ENCODE measurements around the gene STARD5.
"Not testable (repeated sequence)": the region's sequence is repeated elsewhere in the genome, so short reads cannot be mapped to it uniquely, and the experiment has no call there.

STARD5 gene

GRCh38 chr15:81323944-81324881 lies at the start of gene STARD5:
STARD5 (minus strand) TSS chr15:81324141; CDS start chr15:81324099, 42 bp downstream.
- peak; percentile 98 for DNase-seq

DNA sequence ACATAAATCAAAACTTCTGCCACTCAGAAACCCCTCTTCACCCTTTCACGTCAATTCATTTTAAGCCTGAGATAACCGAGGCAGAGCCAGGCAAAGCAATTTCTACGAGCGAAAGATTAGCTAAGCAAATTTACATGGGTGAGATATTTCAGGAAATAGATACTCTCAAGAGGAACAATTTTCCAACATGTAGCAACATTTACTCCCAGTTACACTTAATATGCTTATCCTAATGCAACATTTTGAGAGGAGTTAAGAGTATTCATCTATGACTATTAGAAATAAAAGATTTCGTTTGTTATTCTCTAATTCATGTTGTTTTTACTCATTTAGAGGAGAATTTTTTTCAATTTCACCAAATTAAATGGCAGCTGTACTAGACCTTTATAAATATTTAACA lies 49.2 kb upstream of the STARD5 start:
- no peak for DNase-seq

GRCh38 chr15:81372575-81372974 lies 48.6 kb upstream of the STARD5 start:
- DNase-seq, result no peak

DNA sequence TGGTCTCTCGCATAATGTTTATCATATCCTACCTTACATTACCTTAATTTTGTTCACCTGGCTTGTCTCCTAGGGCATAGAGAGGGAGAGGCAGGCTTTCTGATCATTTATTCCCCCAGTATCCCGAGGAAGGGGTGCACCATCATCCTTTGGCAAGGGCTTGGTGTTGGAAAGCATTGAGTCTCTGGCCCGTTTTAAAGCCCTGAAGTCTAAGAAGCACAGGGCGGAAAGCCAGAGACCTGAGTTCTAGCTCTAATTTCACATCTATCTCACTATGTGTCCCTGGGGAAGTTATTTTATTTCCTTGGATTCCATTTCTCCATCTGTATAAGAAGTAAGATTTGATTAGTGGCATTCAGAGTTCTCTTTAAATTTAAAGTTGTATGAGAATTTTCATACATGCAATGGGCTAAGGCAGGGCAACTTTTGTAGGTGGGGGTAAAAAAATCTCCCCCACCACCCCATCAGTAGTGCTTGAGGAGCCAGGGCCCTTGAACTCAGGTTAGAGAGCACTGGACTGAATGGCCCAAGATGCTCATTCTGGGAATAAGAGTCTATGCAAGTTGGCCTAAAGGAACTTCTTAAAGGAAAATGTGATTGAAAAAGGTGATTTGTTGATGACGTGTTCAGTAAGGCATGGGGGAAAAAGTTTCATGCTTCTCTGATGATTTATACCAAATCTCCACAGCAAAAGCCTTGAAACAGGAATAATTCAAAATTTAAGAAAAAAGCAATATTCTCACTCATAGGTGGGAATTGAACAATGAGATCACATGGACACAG lies 40.0 kb upstream of the STARD5 start:
- no peak for DNase-seq

DNA sequence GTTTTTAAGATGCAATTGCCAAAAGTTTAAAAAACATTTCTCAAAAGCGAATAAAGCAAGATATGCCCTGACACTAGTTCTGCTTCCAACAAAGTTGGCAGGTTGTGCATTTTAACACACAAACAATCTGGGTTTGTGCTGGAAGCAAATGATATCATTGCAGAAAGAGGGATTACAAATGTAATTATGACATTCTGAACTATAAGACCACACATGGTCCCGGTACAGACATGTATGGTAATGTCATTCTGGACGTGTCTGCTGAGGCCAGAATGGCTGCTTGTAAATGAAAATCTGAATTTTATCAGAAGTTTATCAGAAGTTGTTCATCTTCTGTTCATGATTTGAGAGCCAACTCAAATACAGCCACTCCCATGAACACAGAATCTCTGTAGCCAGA lies 39.3 kb upstream of the STARD5 start:
- no peak for DNase-seq

- no peak for DNase-seq
These were observed 38.8 kb upstream of the STARD5 start for GRCh38 chr15:81362790-81363189.

GRCh38 chr15:81361891-81362290 lies 38.0 kb upstream of the STARD5 start:
- no peak for DNase-seq

DNA sequence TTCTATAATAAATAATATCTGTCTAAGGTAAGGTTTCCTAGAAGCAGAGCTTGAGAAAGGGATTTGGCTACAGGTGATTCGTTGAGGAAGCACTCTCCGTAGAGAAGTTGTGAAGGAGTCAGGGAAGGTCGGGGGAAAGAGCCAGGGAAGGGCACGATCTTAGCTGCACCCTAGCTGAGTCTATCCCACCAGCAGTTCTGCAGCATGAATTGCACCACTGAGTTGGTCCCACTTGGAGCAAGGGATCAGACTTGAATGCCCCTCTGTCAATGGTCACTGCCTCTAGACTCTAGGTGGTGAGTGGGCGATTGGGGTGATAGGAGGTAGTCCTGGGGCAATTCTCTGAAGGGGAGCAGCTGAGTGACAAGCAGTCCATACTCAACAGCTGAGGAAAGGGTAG lies 36.5 kb upstream of the STARD5 start:
- DNase-seq, result no peak

GRCh38 chr15:81358248-81358647 lies 34.3 kb upstream of the STARD5 start:
- DNase-seq, result no peak

GRCh38 chr15:81357180-81357686 lies 33.3 kb upstream of the STARD5 start:
- no peak for DNase-seq

- DNase-seq, result no peak
These were observed 32.3 kb upstream of the STARD5 start for GRCh38 chr15:81356252-81356651.

GRCh38 chr15:81351651-81352050 lies 27.7 kb upstream of the STARD5 start:
- no peak for DNase-seq

- no peak for DNase-seq
These were observed 25.3 kb upstream of the STARD5 start for GRCh38 chr15:81349271-81349670.

GRCh38 chr15:81348691-81349090 lies 24.8 kb upstream of the STARD5 start:
- not testable (repeated sequence) for DNase-seq

- DNase-seq, result no peak
These were observed 24.0 kb upstream of the STARD5 start for GRCh38 chr15:81347910-81348309.

DNA sequence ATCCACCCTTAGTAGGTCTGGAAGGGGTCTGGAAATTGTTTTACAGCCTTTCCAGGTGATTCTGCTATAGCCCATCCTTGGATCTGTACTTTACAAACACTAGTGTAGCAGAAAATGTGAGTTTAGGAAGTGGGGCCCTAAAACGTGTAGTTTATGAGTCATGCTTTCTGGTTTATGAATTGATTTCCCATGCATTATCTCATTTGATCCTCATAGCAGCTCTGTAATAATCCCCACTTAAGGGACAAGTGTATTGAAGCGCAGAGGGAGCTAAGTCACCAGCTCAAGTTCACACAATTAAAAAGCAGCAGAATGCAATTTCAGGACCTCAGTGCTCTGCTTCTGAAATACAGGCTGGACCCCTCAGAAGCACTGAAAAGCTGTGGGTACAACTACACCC lies 22.7 kb upstream of the STARD5 start:
- no peak for DNase-seq

DNA sequence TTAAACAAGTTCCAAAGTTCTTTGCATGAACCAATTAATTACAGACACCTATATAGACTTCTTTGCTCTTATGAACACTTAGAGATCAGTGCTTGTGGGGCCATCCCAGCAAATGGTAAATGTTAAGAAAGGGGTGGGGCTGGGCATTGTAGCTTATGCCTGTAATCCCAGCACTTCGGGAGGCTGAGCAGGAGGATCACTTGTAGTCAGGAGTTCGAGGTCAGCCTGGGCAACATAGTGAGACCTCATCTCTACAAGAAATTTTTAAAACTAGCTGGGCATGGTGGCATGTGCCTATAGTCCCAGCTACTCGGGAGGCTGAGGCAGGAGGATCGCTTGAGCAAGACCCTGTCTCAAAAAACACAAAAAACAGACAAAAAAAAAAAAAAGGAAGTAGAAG lies 19.4 kb upstream of the STARD5 start:
- no peak for DNase-seq

DNA sequence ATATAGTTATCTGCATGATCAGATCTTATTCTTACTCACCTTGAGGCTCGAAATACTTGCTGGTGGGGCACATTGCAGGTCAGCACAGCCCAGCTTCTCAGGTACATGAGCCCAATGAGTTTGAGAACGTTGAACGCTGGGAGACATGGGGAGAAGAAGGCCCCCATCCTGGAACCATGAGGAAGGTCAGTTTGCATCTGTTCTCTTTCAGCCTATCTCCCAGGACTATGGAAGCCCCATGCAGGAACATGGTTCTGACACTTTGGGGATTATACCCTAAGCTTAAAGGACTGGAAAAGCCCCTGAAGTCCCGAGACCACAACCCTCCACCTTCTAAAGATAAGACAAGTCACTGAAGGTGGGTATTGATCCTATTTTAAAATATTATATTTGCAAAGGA lies 17.4 kb upstream of the STARD5 start:
- no peak for DNase-seq

DNA sequence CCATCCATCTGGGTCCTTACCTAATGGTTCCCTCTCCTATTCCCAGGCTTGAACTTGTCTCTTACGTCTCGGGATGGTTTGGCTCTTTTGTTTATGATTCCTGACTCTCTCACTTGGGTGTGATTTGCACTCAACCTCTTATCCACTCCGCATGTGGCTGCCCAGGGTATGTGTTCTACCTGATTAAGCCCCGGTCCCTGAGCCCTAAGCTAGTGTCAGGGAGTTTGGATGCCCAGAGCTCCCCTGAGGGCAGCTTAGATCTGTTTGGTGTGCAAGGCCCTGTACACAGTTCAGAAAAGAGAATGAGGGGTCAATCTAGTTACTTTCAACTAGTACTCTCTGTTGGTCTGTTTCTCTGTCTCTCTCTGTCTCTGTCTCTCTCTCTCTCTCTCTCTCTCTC lies 15.9 kb upstream of the STARD5 start:
- DNase-seq, result no peak

- no peak for DNase-seq
These were observed 15.4 kb upstream of the STARD5 start for GRCh38 chr15:81339321-81339720.

GRCh38 chr15:81338170-81339007 lies 14.4 kb upstream of the STARD5 start:
- peak; percentile 91 for DNase-seq

GRCh38 chr15:81337713-81338157 lies 13.8 kb upstream of the STARD5 start:
- no peak for DNase-seq

- DNase-seq, result no peak
These were observed 13.3 kb upstream of the STARD5 start for GRCh38 chr15:81337241-81337640.
